EH (cell line): ENCODE data around the gene RASA2.
A peak's percentile ranks its signal among the peaks of the same experiment; 100 is the strongest.
"Not testable (repeated sequence)": the region's sequence is repeated elsewhere in the genome, so short reads cannot be mapped to it uniquely, and the experiment has no call there.

ENCODE experiments used
- DNase-seq: peaks from one replicate; pipeline ENCODE4 v3.0.0-alpha.2; 2015; ENCODE audit warnings: low read depth

The RASA2 gene

GRCh38 chr3:141493184-141493583 lies 6.4 kb downstream of the RASA2 start:
- DNase-seq, result no peak

- DNase-seq, result not testable (repeated sequence)
Observed at GRCh38 chr3:141497589-141497988, 10.8 kb downstream of the RASA2 start.

GRCh38 chr3:141498598-141499223 lies 11.9 kb downstream of the RASA2 start:
- no peak for DNase-seq

DNA sequence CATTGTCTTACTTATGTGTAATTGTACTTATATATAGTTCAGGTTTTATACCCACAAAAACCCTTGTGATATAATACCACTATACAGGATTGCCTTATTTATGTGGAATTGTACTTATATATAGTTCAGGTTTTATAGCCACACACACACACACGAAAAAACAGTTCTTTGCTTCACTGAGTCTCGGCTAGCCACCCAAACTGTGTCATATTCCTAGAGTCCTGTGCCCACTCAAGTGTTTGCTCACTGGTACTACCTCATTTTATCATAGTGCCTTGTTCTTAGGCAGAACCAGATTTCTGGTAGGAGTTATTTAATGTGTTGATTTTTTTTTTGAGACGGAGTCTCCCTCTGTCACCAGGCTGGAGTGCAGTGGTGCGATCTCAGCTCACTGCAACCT lies 12.5 kb downstream of the RASA2 start:
- DNase-seq, result no peak

DNA sequence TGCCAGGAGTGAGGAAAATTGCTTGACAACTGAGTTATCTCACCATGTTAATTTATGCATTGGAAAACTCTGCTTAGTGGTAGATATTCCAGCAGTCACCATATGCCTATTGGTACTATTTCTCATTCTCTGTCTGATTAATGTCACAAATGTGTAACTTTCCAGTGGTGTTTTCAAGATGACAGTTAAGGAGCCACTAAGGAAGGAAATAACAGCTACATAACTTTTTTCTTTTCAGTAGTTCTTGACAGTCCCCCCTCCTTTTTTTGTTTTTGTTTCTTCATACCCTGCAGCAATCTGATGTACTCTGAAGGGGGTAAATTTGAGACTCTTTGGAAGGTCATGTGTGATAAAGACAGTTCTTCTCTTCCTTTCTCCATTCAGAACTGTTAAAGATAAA lies 13.1 kb downstream of the RASA2 start:
- DNase-seq, result no peak

- DNase-seq, result no peak
Observed at GRCh38 chr3:141500397-141500796, 13.6 kb downstream of the RASA2 start.

- no peak for DNase-seq
Observed at GRCh38 chr3:141505166-141505565, 18.3 kb downstream of the RASA2 start.

- DNase-seq, result no peak
Observed at GRCh38 chr3:141506071-141506470, 19.2 kb downstream of the RASA2 start.

- no peak for DNase-seq
Observed at GRCh38 chr3:141507392-141508066, 20.7 kb downstream of the RASA2 start.

- no peak for DNase-seq
Observed at GRCh38 chr3:141508067-141508436, 21.2 kb downstream of the RASA2 start.

GRCh38 chr3:141511361-141511760 lies 24.5 kb downstream of the RASA2 start:
- no peak for DNase-seq

- no peak for DNase-seq
Observed at GRCh38 chr3:141514382-141514781, 27.6 kb downstream of the RASA2 start.

- DNase-seq, result no peak
Observed at GRCh38 chr3:141519587-141519986, 32.8 kb downstream of the RASA2 start.

DNA sequence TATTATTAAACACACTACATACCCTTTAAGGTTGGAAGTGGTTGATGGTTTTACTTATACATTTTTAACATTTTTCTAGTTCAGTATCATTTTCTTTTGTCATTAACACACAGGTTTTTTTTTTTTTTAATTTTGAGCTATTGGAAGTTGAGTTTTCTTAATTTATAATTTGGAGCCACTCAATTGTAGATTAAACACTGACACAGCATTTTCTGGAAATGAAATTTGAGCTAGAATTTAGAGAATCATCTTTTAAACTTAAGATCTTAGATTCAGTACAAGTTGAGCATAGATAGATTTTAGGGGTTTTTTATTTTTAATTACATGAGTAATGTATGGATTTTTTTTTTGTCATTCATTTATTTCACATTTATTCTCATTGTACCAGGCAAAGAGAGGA lies 35.0 kb downstream of the RASA2 start:
- no peak for DNase-seq

DNA sequence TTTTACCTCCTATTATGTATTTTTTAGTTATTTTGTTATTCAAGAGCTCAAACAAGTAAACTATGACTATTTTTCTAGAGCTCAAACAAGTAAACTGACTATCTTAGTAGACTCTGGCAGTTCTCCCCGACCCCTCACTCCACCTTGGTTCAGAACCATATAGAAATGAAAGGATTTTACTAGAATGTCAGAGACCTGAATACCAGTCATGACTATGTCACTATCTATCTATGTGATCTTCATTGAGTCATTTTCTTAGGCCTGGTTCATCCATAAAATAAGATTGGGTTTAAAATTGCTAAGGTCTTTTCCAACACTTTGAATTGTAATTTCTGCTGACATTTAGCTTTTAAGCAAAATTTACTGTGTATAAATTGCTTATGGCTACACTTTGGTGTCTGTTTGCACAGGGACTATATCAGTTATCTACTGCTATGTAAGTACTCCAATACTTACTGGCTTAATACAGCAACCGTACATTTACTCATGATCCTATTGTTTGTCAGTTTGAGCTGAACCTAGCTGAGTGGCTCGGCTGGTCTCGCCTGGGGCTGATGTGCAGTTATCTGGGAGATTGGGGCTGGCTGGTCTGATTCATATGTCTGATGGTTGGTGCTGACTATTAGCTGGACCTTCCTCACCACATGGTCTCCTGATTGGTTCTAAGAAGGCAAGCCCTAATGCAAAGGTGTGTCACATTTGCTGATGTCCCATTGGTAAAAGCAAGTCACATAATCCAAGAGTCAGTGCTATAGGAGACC lies 37.0 kb downstream of the RASA2 start:
- DNase-seq, result peak; percentile 59

DNA sequence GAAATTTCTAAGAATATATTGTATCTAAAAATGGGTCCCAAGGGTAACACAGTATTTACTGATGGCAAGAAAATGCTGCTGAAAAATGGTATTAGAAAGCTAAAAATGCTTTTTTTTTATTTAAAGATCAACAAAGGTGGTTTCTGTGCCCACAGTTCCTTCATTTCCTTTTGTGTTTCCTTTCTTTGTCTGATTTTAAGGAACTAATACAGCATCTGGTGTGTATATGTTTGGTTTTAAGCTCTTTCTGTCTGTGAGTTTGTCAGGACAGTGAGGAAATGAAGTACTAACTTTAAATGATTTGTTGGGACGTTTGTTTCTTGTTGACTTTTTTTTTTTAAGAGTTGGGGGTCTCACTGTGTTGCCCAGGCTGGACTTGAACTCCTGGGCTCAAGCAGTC lies 38.2 kb downstream of the RASA2 start:
- no peak for DNase-seq

- DNase-seq, result no peak
Observed at GRCh38 chr3:141525814-141526213, 39.0 kb downstream of the RASA2 start.

GRCh38 chr3:141526709-141527108 lies 39.9 kb downstream of the RASA2 start:
- no peak for DNase-seq

DNA sequence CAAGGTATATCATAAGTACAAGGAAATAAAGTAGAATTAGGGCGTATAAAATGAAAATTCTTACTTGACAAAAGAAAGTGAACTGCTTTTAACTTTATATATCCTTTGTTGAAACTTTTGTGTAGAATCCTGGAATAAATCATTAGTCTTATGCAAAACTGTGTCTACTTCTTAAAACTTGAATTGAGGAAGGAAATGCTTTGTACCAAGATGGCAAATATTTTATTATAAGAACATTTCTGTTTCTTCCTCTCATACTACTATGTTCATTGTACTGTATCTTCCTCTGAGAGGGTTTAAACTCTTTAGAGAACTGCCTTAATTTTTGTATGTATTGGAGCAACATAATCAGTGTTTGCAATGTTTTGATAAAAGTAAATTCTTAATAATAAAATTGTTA lies 42.0 kb downstream of the RASA2 start:
- no peak for DNase-seq

DNA sequence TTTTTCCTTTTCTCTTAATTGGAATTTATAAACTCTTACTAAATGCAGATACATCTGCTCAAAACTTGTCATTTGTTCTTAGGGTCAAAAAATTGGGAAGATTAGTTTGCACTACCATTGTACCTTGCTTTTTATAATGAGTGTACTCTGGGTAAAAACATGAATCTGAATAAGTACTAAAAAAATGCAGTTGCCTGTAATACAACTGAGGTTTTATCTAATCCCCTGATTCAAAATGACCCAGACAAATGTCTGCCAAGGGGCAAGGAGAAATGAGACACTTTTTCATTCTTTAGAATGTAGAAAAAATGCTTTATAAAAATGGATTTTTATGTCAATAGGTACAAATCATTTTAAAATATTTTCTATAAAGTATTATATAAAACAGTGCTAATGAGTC lies 42.4 kb downstream of the RASA2 start:
- no peak for DNase-seq

DNA sequence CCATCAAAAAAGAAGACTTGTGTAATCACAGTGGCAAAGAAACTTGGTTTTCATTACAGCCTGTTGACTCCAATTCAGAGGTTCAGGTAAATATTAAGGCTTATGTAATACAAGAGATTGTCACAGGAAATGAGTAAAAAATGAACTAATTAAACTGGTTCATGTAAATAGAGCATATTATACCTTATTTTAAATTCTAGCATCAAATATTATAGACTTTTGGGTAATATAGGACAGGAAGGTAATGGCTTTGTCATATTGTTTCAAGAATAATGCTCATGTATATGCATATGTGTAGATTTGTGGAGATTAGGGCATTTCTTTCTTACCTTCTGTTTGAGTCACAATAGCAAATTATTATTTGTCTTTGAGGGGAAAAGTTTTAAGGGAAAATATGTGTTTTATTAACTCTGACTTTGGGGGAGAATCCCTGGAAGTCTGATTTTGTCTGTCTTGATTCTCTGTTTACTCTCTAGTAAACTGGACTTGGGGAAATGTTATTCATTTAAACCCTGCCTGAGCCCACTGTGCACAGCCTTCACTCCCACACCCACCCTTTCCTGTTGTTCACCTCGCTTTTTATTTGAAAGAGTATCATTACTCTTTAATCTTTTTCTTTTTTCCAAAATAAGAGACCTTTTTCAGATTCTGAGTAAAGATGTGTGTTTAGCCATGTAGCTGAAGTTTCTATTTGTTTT lies 43.0 kb downstream of the RASA2 start:
- DNase-seq, result no peak

DNA sequence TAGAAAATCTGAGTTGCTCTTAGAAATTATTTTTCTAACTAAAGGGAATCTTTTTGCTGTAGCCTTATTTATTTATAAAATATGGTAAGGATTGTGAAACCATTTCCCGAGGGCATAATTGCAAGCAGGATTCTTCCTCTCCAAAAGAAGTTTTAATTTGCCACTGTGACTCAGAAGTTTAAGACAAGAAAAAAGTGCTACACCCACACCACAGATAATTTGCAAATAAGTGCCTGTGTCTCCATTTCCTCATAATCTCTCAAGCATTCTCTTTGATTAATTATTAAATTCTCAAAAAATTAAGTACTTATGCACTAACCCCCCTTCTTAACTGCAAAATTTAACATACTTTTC lies 43.6 kb downstream of the RASA2 start:
- peak; percentile 87 for DNase-seq

DNA sequence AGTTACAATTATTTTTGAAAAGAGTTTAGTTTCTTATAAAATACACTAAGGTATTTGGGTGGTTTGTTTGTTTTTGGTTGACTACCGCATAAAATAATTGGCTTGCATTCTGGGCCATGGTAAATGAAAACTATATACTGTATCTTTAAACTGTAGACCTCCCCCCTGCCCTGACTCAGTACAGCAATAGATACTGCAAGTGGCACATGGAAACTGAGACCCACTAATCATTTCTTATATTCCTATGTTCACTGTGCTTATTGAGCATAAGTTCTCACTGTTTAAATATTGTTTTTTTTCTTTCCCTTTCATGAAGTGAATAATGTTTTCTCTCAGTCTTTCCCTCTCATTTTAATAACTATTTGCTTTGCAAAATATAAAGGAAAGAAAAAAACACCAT lies 45.8 kb downstream of the RASA2 start:
- no peak for DNase-seq
